ENCODE results near the gene GCHFR. TPM values are rescaled to one million over a fixed set of nuclear protein-coding genes. Genes with fewer than 3 reads are reported as not detected.

GCHFR gene
- total and polyA plus RNA-seq, 2 of the 4 experiments (the other 2 are of a cell fraction): 2.3 to 6.5 TPM

DNA sequence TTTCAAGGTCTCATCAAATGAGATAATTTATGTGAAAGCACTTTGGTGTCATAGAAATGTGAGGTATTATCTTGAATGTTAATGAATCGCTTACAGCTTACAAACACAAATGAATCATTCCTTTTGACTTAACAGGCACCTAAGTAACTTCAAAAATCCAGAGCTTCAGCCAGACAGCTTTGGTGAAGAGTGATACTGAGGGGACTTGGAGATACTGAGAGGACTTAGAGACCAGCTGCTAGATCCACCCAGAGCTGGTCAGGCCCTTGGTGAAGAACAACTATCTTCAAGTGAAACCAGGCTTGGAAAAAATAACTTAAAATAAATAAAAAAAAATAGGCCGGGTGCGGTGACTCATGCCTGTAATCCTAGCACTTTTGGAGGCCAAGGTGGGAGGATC lies 26.9 kb downstream of the GCHFR start:
- in situ Hi-C loops (cut with MboI; ENCODE audit: low sequenced_read_pairs): no loop called here

More for the DNA sequence above, 26.9 kb downstream of the GCHFR start:
- H3K9me3 ChIP-seq (ENCODE audit: control insufficient read depth, insufficient read depth, low read length): no peaks in the 10 kb centered on the region
- no peak overlapping the region for H2AK5ac ChIP-seq (ENCODE audit: low read depth, low read length)
- no peak overlapping the region for H2BK20ac ChIP-seq (ENCODE audit: low read depth, low read length)
- no peak overlapping the region for H3K18ac ChIP-seq (ENCODE audit: low read depth, low read length)
- no peak overlapping the region for H3K56ac ChIP-seq (ENCODE audit: extremely low read depth, insufficient read depth, low read length)
- peaks cover 2% of the 10 kb centered on the region; the same call in 1 of the 2 replicates for H3K36me3 ChIP-seq (ENCODE audit: control insufficient read depth, insufficient read depth, low read length)
- H3K23ac ChIP-seq (ENCODE audit: low read depth, low read length): peak overlapping the region; percentile 32; the same call in 1 of the 2 replicates
- ATAC-seq (ENCODE audit: low read depth) (no peak; the same call in 1 of the 2 replicates), DNase-seq (no peak)
- no peak overlapping the region; the same call in 1 of the 2 replicates for H4K5ac ChIP-seq (ENCODE audit: low read depth, low read length)
- TF ChIP-seq MAFK (IDR thresholded peaks at IDR 0.05; ENCODE audit: low read depth, low read length) (no peak), CHD1 (IDR thresholded peaks at IDR 0.05; ENCODE audit: low read depth, low read length) (no peak), FOS (IDR thresholded peaks at IDR 0.05; ENCODE audit: low read depth, low read length) (peak; percentile 18; the same call in 1 of the 2 replicates)
- TF ChIP-seq, protein P1, sequence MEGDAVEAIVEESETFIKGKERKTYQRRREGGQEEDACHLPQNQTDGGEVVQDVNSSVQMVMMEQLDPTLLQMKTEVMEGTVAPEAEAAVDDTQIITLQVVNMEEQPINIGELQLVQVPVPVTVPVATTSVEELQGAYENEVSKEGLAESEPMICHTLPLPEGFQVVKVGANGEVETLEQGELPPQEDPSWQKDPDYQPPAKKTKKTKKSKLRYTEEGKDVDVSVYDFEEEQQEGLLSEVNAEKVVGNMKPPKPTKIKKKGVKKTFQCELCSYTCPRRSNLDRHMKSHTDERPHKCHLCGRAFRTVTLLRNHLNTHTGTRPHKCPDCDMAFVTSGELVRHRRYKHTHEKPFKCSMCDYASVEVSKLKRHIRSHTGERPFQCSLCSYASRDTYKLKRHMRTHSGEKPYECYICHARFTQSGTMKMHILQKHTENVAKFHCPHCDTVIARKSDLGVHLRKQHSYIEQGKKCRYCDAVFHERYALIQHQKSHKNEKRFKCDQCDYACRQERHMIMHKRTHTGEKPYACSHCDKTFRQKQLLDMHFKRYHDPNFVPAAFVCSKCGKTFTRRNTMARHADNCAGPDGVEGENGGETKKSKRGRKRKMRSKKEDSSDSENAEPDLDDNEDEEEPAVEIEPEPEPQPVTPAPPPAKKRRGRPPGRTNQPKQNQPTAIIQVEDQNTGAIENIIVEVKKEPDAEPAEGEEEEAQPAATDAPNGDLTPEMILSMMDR (conservative IDR thresholded peaks at IDR 0.05; ENCODE audit: low read depth, low read length): no peak
- CTCF ChIA-PET: no interaction called here
- dilution Hi-C loops (cut with HindIII; ENCODE audit: low sequenced_read_pairs, unreplicated experiment): no loop called here
- no peak overlapping the region; the same call in 1 of the 2 replicates for H4K91ac ChIP-seq (ENCODE audit: insufficient read depth, low read depth, low read length)
- peaks cover 14% of the 10 kb centered on the region; the same call in 1 of the 2 replicates for H3K9me1 ChIP-seq (ENCODE audit: insufficient read depth, low read length)
- no peak overlapping the region for H3K27ac ChIP-seq (ENCODE audit: insufficient read depth, low read length)
- WGBS, 2 experiments (ENCODE audit: extremely low coverage in 2 of 2, insufficient read length in 1 of 2): no CpG with 5 or more reads among the region's 3 CpGs
- no peak overlapping the region for H2BK15ac ChIP-seq (ENCODE audit: low read depth, low read length)
- peaks cover 37% of the 10 kb centered on the region; the same call in 1 of the 2 replicates for H4K20me1 ChIP-seq (ENCODE audit: insufficient read depth, low read length)
- POLR2A ChIA-PET (ENCODE audit: unreplicated experiment): no interaction called here
- no peak overlapping the region for H3K4me3 ChIP-seq (ENCODE audit: insufficient read depth, low read depth, low read length)
- no peaks in the 10 kb centered on the region for H3K27me3 ChIP-seq (ENCODE audit: control insufficient read depth, insufficient read depth, low read length)
- H3K4ac ChIP-seq (ENCODE audit: low read depth, low read length): no peak overlapping the region
- 0 out of 2 replicates have a peak overlapping the region, but pooled peaks have one; percentile 39 for H3K14ac ChIP-seq (replicated peaks; ENCODE audit: low read depth, low read length)
- no peak overlapping the region for H2AFZ ChIP-seq (replicated peaks; ENCODE audit: low read length, poor library complexity)
- no peak overlapping the region for H2BK120ac ChIP-seq (ENCODE audit: low read depth, low read length)
- no peak overlapping the region for H3K4me2 ChIP-seq (ENCODE audit: low read depth, low read length)
- peak overlapping the region; percentile 66 for H2AK9ac ChIP-seq (replicated peaks; ENCODE audit: low read depth, low read length, poor library complexity)
- peaks cover 44 to 75% of the 10 kb centered on the region in 2 experiments for H3K79me1 ChIP-seq (ENCODE audit: low read depth in 1 of 2, low read length in 2 of 2)
- intact Hi-C loops (cut with micrococcal nuclease): no loop called here
- peaks cover 14% of the 10 kb centered on the region for H3K4me1 ChIP-seq (ENCODE audit: control insufficient read depth, insufficient read depth, low read length)
- peak overlapping the region; percentile 34 for H2BK5ac ChIP-seq (ENCODE audit: low read depth, low read length, poor library complexity, severe bottlenecking)
- no peak overlapping the region for H3K9ac ChIP-seq (ENCODE audit: low read depth, low read length)
- no TSS peak for BruUV-seq (replicated peaks)
- H4K8ac ChIP-seq (ENCODE audit: low read depth in 2 of 2, low read length in 2 of 2): peak overlapping the region in 1 of 2 experiments; percentile 7; a peak in 1 of 4 replicates

All from IMR-90 (cell line).